Measurements from ENCODE around the gene VPREB3.

DNA sequence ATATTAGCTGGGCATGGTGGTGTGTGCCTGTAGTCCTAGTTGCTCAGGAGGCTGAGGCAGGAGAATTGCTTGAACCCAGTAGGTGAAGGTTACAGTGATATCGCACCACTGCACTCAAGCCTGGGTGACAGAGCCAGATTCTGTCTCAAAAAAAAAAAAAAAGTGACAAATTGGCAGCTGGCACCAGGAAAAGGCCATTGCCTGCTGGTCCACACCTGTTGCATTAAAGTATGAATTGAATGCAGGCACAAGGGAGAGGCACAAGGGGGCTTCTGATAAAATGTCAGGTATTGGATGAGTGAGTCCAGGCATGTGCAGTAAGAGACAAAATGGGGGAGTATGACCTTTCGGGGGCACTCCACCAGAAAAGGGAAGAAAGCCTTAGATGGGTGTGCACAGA is 31.5 kb downstream of the VPREB3 start:
- no peak for TF ChIP-seq BACH2 (CRISPR knock-in tag; IDR thresholded peaks at IDR 0.05; ENCODE audit: borderline replicate concordance)
- TF ChIP-seq TOX (CRISPR knock-in tag; IDR thresholded peaks at IDR 0.05; ENCODE audit: borderline replicate concordance): no peak
- no peak for TF ChIP-seq ZFP3 (CRISPR knock-in tag; IDR thresholded peaks at IDR 0.05)
- TF ChIP-seq, protein P1, sequence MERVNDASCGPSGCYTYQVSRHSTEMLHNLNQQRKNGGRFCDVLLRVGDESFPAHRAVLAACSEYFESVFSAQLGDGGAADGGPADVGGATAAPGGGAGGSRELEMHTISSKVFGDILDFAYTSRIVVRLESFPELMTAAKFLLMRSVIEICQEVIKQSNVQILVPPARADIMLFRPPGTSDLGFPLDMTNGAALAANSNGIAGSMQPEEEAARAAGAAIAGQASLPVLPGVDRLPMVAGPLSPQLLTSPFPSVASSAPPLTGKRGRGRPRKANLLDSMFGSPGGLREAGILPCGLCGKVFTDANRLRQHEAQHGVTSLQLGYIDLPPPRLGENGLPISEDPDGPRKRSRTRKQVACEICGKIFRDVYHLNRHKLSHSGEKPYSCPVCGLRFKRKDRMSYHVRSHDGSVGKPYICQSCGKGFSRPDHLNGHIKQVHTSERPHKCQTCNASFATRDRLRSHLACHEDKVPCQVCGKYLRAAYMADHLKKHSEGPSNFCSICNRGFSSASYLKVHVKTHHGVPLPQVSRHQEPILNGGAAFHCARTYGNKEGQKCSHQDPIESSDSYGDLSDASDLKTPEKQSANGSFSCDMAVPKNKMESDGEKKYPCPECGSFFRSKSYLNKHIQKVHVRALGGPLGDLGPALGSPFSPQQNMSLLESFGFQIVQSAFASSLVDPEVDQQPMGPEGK (CRISPR knock-in tag; IDR thresholded peaks at IDR 0.05; ENCODE audit: borderline replicate concordance): no peak
- TF ChIP-seq, protein P2, sequence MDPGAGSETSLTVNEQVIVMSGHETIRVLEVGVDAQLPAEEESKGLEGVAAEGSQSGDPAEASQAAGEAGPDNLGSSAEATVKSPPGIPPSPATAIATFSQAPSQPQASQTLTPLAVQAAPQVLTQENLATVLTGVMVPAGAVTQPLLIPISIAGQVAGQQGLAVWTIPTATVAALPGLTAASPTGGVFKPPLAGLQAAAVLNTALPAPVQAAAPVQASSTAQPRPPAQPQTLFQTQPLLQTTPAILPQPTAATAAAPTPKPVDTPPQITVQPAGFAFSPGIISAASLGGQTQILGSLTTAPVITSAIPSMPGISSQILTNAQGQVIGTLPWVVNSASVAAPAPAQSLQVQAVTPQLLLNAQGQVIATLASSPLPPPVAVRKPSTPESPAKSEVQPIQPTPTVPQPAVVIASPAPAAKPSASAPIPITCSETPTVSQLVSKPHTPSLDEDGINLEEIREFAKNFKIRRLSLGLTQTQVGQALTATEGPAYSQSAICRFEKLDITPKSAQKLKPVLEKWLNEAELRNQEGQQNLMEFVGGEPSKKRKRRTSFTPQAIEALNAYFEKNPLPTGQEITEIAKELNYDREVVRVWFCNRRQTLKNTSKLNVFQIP (CRISPR knock-in tag; IDR thresholded peaks at IDR 0.05; ENCODE audit: borderline replicate concordance, low read depth): no peak

Data from SK-N-SH treated with all-trans-retinoic acid at 6 μM for 48 hours (cell line).